Measurements from ENCODE around the gene ZNF385A. TPM values are rescaled to one million over a fixed set of nuclear protein-coding genes. Genes with fewer than 3 reads are reported as not detected.
A peak's percentile ranks its signal among the peaks of the same experiment; 100 is the strongest.

ZNF385A gene
- total and polyA plus RNA-seq, 2 of the 4 experiments (the other 2 are of a cell fraction): 0.36 to 2.5 TPM

DNA sequence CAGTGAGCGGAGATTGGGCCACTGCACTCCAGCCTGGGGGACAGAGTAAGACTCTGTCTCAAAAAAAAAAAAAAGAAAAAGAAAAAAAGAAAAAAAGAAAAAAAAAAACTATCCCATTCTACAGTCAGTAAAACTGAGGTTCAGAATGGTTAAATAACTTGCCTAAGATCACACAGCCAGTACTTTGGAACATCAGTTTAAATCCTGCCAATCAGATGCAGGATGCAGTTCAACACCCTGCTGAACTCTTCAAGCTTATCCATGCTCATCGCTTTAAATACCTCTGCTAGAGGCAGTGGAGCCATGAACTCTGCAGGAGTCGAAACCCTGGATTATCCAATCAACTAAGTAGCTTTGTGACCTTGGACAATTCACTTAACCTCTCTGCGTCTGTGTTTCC, 3.4 kb downstream of the ZNF385A start:
- ChIA-PET POLR2A (ENCODE audit: unreplicated experiment) (no interaction called here), CTCF (interaction anchor here (0.7 to 1.9 kb wide), 3 partner anchors 10 to 106 kb away, joined by 4 to 9 read pairs (median 6); no protein-coding TSS in a partner anchor)
- DNase-seq (no peak), ATAC-seq (ENCODE audit: low read depth) (no peak)
- Histone ChIP-seq H3K9me3 (ENCODE audit: control insufficient read depth, insufficient read depth, low read length) (no peaks in the 10 kb centered on the region), H3K56ac (ENCODE audit: extremely low read depth, insufficient read depth, low read length) (no peak overlapping the region), H3K9ac (ENCODE audit: low read depth, low read length) (no peak overlapping the region), H3K4ac (ENCODE audit: low read depth, low read length) (no peak overlapping the region), H4K8ac (ENCODE audit: low read depth in 2 of 2, low read length in 2 of 2) (no peak overlapping the region), H2AK9ac (replicated peaks; ENCODE audit: low read depth, low read length, poor library complexity) (no peak overlapping the region), H2BK5ac (ENCODE audit: low read depth, low read length, poor library complexity, severe bottlenecking) (no peak overlapping the region), H2BK15ac (ENCODE audit: low read depth, low read length) (0 out of 3 replicates have a peak overlapping the region, but pooled peaks have one; percentile 7), H2BK20ac (ENCODE audit: low read depth, low read length) (no peak overlapping the region), H4K5ac (ENCODE audit: low read depth, low read length) (no peak overlapping the region), H4K91ac (ENCODE audit: insufficient read depth, low read depth, low read length) (no peak overlapping the region), H3K18ac (ENCODE audit: low read depth, low read length) (no peak overlapping the region), H2BK120ac (ENCODE audit: low read depth, low read length) (no peak overlapping the region), H2AK5ac (ENCODE audit: low read depth, low read length) (no peak overlapping the region), H3K4me1 (ENCODE audit: control insufficient read depth, insufficient read depth, low read length) (peaks cover 17% of the 10 kb centered on the region), H3K27me3 (ENCODE audit: control insufficient read depth, insufficient read depth, low read length) (no peaks in the 10 kb centered on the region), H3K36me3 (ENCODE audit: control insufficient read depth, insufficient read depth, low read length) (no peaks in the 10 kb centered on the region), H3K9me1 (ENCODE audit: insufficient read depth, low read length) (no peaks in the 10 kb centered on the region; the same call in 1 of the 2 replicates), H3K27ac (ENCODE audit: insufficient read depth, low read length) (no peak overlapping the region), H3K4me2 (ENCODE audit: low read depth, low read length) (no peak overlapping the region), H3K14ac (replicated peaks; ENCODE audit: low read depth, low read length) (no peak overlapping the region), H3K79me1 (ENCODE audit: low read depth in 1 of 2, low read length in 2 of 2) (peaks cover 0 to 6% of the 10 kb centered on the region in 2 experiments; a peak in 1 of 4 replicates), H3K4me3 (ENCODE audit: insufficient read depth, low read depth, low read length) (no peak overlapping the region), H3K23ac (ENCODE audit: low read depth, low read length) (no peak overlapping the region), H4K20me1 (ENCODE audit: insufficient read depth, low read length) (peaks cover 4% of the 10 kb centered on the region; the same call in 1 of the 2 replicates), H2AFZ (replicated peaks; ENCODE audit: low read length, poor library complexity) (no peak overlapping the region)
- BruUV-seq (replicated peaks): no TSS peak
- in situ Hi-C loops (cut with MboI; ENCODE audit: low sequenced_read_pairs): no loop called here
- no peak for TF ChIP-seq RCOR1 (IDR thresholded peaks at IDR 0.05; ENCODE audit: insufficient replicate concordance, low read length)
- no peak for TF ChIP-seq RAD21 (IDR thresholded peaks at IDR 0.05; ENCODE audit: low read length)
- no peak for TF ChIP-seq FOS (IDR thresholded peaks at IDR 0.05; ENCODE audit: low read depth, low read length)
- no peak for TF ChIP-seq CHD1 (IDR thresholded peaks at IDR 0.05; ENCODE audit: low read depth, low read length)
- dilution Hi-C loops (cut with HindIII; ENCODE audit: low sequenced_read_pairs, unreplicated experiment): no loop called here
- intact Hi-C loops (cut with micrococcal nuclease): no loop called here
- WGBS, 2 experiments (ENCODE audit: extremely low coverage in 2 of 2, insufficient read length in 1 of 2): no CpG with 5 or more reads among the region's 4 CpGs
